HepG2 (cell line): ENCODE results near the gene LTC4S. TPM values are rescaled to one million over a fixed set of nuclear protein-coding genes. Genes with fewer than 3 reads are reported as not detected.

ENCODE experiments used
- ARID3A ChIP-seq: IDR thresholded peaks from 2 replicates; pipeline ENCODE4 v1.6.1; 2012; ENCODE audit warnings: low read depth, low read length, improper control_type of control experiment
- CENPX ChIP-seq: sonication (generic); formaldehyde crosslinking; IDR thresholded peaks from 2 replicates; pipeline ENCODE4 v1.9.0; 2021; ENCODE audit warnings: mild to moderate bottlenecking, missing genetic modification reagents, moderate library complexity
- CREB1 ChIP-seq, 2 experiments: fragments of 450-650 bp in 1 of 2; IDR thresholded peaks; 2 replicates each; pipeline ENCODE4 v1.6.1; 2016 to 2017; ENCODE audit warnings: control low read depth in 1 of 2, mild to moderate bottlenecking in 1 of 2, missing compliant biosample characterization in 1 of 2, missing genetic modification characterization in 1 of 2
- DDIT3 ChIP-seq: sonication (generic); formaldehyde crosslinking; IDR thresholded peaks from 2 replicates; pipeline ENCODE4 v1.4.0; 2020; ENCODE audit warnings: mild to moderate bottlenecking, missing genetic modification reagents
- EHMT2 ChIP-seq: fragments of 200-600 bp; sonication (generic); IDR thresholded peaks from 2 replicates; pipeline ENCODE4 v1.7.0; 2017; ENCODE audit warnings: antibody characterized with exemption, low read depth, low read length, borderline replicate concordance
- FOXM1 ChIP-seq: sonication (generic); formaldehyde crosslinking; IDR thresholded peaks from 2 replicates; pipeline ENCODE4 v1.5.0; 2020; ENCODE audit warnings: missing genetic modification reagents
- GPN1 ChIP-seq: sonication (generic); formaldehyde crosslinking; IDR thresholded peaks from 2 replicates; pipeline ENCODE4 v1.5.1; 2020; ENCODE audit warnings: missing genetic modification reagents, borderline replicate concordance
- HNF4A ChIP-seq: sonication (generic); formaldehyde crosslinking; IDR thresholded peaks from 2 replicates; pipeline ENCODE4 v1.4.0; 2020; ENCODE audit warnings: missing genetic modification reagents
- MTA1 ChIP-seq: sonication (generic); formaldehyde crosslinking; IDR thresholded peaks from 2 replicates; pipeline ENCODE4 v1.4.0; 2020; ENCODE audit warnings: missing genetic modification reagents, mild to moderate bottlenecking, borderline replicate concordance
- MXD1 ChIP-seq: sonication (generic); formaldehyde crosslinking; IDR thresholded peaks from 2 replicates; pipeline ENCODE4 v1.4.0; 2020; ENCODE audit warnings: mild to moderate bottlenecking, missing genetic modification reagents
- RXRA ChIP-seq: sonication (generic); formaldehyde crosslinking; IDR thresholded peaks from 2 replicates; pipeline ENCODE4 v1.5.1; 2020; ENCODE audit warnings: missing genetic modification reagents
- SMAD9 ChIP-seq: sonication (generic); formaldehyde crosslinking; IDR thresholded peaks from 2 replicates; pipeline ENCODE4 v1.5.1; 2020; ENCODE audit warnings: mild to moderate bottlenecking, missing genetic modification reagents
- SNRNP70 ChIP-seq: fragments of 200-400 bp; formaldehyde crosslinking; IDR thresholded peaks from 2 replicates; pipeline ENCODE4 v1.6.1; 2017; ENCODE audit warnings: mild to moderate bottlenecking, low read depth, low read length, moderate library complexity
- SP5 ChIP-seq: IDR thresholded peaks from 2 replicates; pipeline ENCODE4 v1.6.1; 2016; ENCODE audit warnings: low read depth, borderline replicate concordance
- TFDP1 ChIP-seq: IDR thresholded peaks from 2 replicates; pipeline ENCODE4 v1.6.1; 2016; ENCODE audit warnings: missing compliant biosample characterization, missing genetic modification reagents, borderline replicate concordance
- YEATS4 ChIP-seq: sonication (generic); formaldehyde crosslinking; IDR thresholded peaks from 2 replicates; pipeline ENCODE4 v1.4.0; 2020; ENCODE audit warnings: missing genetic modification reagents, borderline replicate concordance
- ZBTB25 ChIP-seq: IDR thresholded peaks from 2 replicates; pipeline ENCODE4 v1.6.1; 2018; ENCODE audit warnings: missing genetic modification reagents
- ZNF281 ChIP-seq: sonication (generic); formaldehyde crosslinking; IDR thresholded peaks from 2 replicates; pipeline ENCODE4 v1.4.0; 2020; ENCODE audit warnings: missing genetic modification reagents, borderline replicate concordance
- ZNF282 ChIP-seq: fragments of 450-650 bp; IDR thresholded peaks from 2 replicates; pipeline ENCODE4 v1.6.1; 2018; ENCODE audit not compliant: partially characterized antibody
- ZNF337 ChIP-seq: sonication (generic); formaldehyde crosslinking; IDR thresholded peaks from 2 replicates; pipeline ENCODE4 v1.5.1; 2020; ENCODE audit warnings: missing genetic modification reagents, low read depth, mild to moderate bottlenecking, borderline replicate concordance
- ZNF678 ChIP-seq: sonication (generic); formaldehyde crosslinking; IDR thresholded peaks from 2 replicates; pipeline ENCODE4 v1.4.0; 2020; ENCODE audit warnings: mild to moderate bottlenecking, missing genetic modification reagents
- ZNF780A ChIP-seq: sonication (generic); formaldehyde crosslinking; IDR thresholded peaks from 2 replicates; pipeline ENCODE4 v1.8.0; 2022; ENCODE audit warnings: mild to moderate bottlenecking, missing genetic modification reagents, moderate library complexity
- polyA plus RNA-seq, 8 experiments: library from polyadenylated mRNA; depleted of rRNA in 3 of 8; stranded (reverse) in 7 of 8; unstranded in 1 of 8; fragments of >200 nt; fragmentation: Illumina TruSeq in 4 of 8; extraction: Trizol in 4 of 8; gene quantifications; 2 replicates each; pipeline versions ENCODE4 v1.2.1 to v1.2.3, GENCODE V29; 2011 to 2016; ENCODE audit warnings: low read depth in 4 of 8, missing spikeins in 1 of 8, mixed read lengths in 1 of 8; ENCODE audit not compliant: insufficient read depth in 1 of 8
- total RNA-seq, 5 experiments: library from RNA; depleted of rRNA; stranded (reverse); fragments of >200 nt; fragmentation: Illumina TruSeq; extraction: Trizol; gene quantifications; 2 replicates each; pipeline ENCODE4 v1.2.3, GENCODE V29; 2016; ENCODE audit warnings: low read depth in 1 of 5

LTC4S gene
- total and polyA plus RNA-seq, 2 of the 13 experiments (the other 11 are each of a cell fraction or from before 2014, with no cell fraction given): 0.35 TPM; not detected in 1

- TF ChIP-seq ARID3A: no peak
- TF ChIP-seq ZNF337 (CRISPR knock-in tag): no peak
- no peak for TF ChIP-seq HNF4A (CRISPR knock-in tag)
- 0 out of 2 replicates have a peak, but pooled peaks have one; percentile 12 for TF ChIP-seq TFDP1 (CRISPR knock-in tag)
- no peak for TF ChIP-seq DDIT3
- no peak for TF ChIP-seq EHMT2
- peak; percentile 7; the same call in 1 of the 2 replicates for TF ChIP-seq MXD1 (CRISPR knock-in tag)
- TF ChIP-seq MTA1: 0 out of 2 replicates have a peak, but pooled peaks have one; percentile 11
- no peak for TF ChIP-seq SMAD9 (CRISPR knock-in tag)
- no peak for TF ChIP-seq CREB1 (IDR thresholded peaks at IDR 0.05)
- TF ChIP-seq CREB1 (CRISPR knock-in tag; IDR thresholded peaks at IDR 0.05): no peak
- no peak for TF ChIP-seq ZNF678 (CRISPR knock-in tag)
- no peak for TF ChIP-seq YEATS4 (CRISPR knock-in tag)
- no peak for TF ChIP-seq ZBTB25 (CRISPR knock-in tag)
- TF ChIP-seq ZNF282: no peak
- 0 out of 2 replicates have a peak, but pooled peaks have one; percentile 45 for TF ChIP-seq ZNF780A (CRISPR knock-in tag)
- no peak for TF ChIP-seq SNRNP70
- no peak for TF ChIP-seq CENPX
- TF ChIP-seq GPN1 (CRISPR knock-in tag): no peak
- 0 out of 2 replicates have a peak, but pooled peaks have one; percentile 17 for TF ChIP-seq RXRA
- no peak for TF ChIP-seq ZNF281 (CRISPR knock-in tag)
- TF ChIP-seq FOXM1 (CRISPR knock-in tag): no peak
- TF ChIP-seq SP5: no peak
Measured at GRCh38 chr5:179806250-179807048, 12.7 kb downstream of the LTC4S start, which contains the start of gene MGAT4B (continued).
